HG03139 (cell line): ENCODE measurements around the gene TCL1A.

ENCODE experiments used
- ATAC-seq: cut with Tn5 transposase; IDR thresholded peaks from one replicate; pipeline ENCODE4 v1.9.1; 2021; ENCODE audit not compliant: unreplicated experiment

TCL1A gene

GRCh38 chr14:95707327-95707726, 6.6 kb downstream of the TCL1A start:
- no peak for ATAC-seq

DNA sequence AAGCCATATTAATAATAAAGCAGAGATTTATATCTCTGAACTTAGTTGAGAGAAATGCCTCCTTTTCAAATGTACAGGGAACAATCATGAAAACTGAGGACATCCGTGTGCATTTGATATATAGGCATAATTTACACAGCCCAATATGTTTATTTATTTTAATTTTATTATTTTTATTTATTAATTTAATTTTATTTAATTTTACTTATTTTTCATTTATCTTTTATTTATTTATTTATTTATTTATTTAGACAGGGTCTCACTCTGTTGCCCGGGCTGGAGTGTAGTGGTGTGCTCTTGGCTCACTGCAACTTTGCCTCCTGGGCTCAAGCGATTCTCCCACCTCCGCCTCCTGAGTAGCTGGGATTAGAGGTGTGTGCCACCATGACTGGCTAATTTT, 8.4 kb downstream of the TCL1A start:
- ATAC-seq: no peak

DNA sequence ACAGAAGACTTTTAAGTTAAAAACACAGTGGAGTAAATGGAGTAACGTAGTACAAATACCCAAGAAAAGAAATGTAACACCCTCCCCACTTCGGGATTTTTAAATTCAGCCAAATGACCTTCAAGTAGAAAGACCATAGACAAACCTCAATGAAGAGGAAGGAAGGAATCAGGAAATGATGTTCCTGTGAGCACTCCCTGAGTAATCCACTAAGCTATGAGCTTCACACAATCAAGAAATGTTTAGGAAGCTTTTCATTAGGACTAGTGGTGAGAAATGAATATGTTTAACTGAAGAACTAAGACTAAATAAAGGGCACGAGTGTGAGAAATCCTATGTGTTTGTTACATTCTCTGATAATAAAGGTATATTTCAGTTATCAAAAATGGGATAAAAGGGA, 10.1 kb downstream of the TCL1A start:
- ATAC-seq: no peak

DNA sequence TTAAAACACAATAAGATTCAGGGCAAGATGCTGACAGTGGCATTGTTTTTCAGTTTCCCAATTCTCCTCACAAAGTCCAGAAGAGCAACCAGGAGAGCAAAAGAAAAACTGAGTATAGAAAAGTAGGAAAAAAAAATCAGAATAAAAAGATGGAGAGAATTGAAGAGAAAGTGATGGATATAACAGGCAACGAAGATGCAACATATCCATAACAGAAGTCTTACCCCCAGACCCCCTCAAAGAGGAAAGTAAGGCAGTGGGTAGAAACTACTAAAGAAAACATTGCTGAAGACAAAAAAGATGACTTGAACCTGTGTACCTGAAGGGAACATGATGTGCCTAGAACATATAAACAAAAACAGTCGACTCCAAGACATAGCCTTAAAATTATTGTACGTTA, 10.6 kb downstream of the TCL1A start:
- no peak for ATAC-seq

- ATAC-seq: no peak
Measured at GRCh38 chr14:95701846-95702221, 12.1 kb downstream of the TCL1A start.

DNA sequence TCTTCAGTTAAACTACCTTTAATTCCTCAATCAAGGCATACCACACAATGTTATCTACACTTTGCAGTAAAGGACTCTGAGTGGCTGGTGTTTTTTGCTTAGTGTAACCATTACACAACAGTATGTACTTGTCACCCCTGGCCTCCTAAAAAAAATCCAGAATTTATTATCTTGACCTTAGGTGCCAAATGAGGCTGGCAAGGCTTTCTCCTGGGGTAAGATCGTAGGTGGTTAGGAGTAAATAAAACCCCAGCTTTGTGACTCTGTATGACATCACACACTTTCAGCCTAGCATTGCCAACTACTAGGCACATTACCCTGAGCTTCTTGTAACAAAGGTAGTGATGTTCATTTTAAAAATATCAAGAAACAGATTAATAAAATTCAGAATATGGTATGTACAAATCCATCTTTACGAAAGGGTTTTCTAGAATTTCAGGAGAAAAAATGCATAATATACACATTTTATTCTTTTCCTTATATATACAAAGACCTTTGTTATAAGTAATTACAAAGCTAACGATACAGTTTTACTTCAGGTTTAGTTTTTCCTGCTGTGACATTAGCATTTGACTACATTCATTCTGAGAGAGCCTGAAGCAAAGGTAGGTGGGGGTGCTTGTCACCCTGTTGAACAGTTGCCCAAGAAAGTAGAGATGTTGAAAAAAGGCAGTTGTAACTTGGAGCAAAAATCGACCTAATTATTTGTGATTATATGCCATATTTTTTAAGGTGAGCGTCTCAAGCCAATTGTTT, 13.5 kb downstream of the TCL1A start:
- ATAC-seq: no peak

GRCh38 chr14:95699412-95699811, 14.5 kb downstream of the TCL1A start:
- peak; percentile 44 for ATAC-seq

- no peak for ATAC-seq
Measured at GRCh38 chr14:95698287-95698686, 15.6 kb downstream of the TCL1A start.

- ATAC-seq: peak; percentile 44
Measured at GRCh38 chr14:95697764-95698163, 16.2 kb downstream of the TCL1A start.

- ATAC-seq: no peak
Measured at GRCh38 chr14:95696741-95697140, 17.2 kb downstream of the TCL1A start.

DNA sequence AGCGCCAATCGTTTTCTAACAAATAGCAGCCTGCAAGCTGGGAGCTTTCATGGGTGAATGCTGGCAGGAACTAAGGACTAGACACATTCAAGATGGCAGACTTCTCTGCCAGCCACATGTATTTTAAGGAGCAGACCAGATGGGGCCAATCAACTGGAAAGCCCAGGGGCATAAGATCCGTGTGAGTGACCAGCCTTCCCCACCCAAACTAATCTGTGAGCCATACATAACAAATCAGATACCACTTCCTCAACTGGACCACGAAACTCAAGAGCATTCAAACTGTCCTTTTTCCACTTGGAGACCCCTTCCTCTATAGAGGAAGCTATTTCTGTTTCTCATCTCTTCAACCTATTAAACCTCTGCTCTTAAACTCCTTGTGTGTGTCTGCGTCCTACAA, 18.0 kb downstream of the TCL1A start:
- no peak for ATAC-seq

GRCh38 chr14:95695051-95695450, 18.9 kb downstream of the TCL1A start:
- no peak for ATAC-seq

GRCh38 chr14:95692109-95692508, 21.8 kb downstream of the TCL1A start:
- ATAC-seq: no peak

DNA sequence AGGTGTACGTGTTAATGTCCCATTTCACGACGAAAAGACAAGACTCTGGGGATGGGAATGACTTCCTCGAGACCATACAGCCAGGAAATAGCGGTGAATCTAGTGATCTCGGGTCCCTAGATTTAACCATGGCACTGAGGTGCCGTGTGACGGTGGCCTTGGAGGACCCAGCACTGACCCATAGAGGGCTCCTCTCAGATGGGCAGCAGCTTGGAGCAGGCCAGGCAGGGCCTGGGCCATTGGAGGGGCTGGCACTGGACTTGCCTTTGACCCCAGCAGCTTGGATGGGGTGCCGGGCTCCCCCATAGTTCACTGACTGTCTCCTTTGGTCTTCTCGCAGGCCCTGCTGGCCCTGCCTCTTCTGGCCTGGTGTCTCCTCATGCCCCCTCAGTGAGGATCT, 22.3 kb downstream of the TCL1A start:
- no peak for ATAC-seq

GRCh38 chr14:95690815-95691214, 23.1 kb downstream of the TCL1A start:
- no peak for ATAC-seq

DNA sequence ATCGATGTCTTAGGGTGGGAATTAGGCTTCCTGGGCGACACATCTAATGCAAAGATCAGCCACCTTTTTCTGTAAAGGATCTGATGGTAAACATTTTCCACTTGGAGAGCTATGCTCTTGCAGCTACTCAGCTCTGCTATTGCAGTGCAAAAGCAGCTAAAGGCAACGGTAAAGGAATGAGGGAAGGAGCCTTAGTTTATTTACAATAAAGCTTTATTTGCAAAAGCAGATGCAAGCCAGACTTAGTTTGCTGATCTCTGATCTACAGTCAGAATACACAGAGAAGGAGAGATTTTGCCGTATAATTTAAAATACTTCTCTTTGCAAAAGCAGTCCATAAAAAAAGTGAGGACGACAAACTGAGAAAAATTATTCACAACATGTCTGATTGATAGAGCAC, 24.5 kb downstream of the TCL1A start:
- ATAC-seq: no peak

DNA sequence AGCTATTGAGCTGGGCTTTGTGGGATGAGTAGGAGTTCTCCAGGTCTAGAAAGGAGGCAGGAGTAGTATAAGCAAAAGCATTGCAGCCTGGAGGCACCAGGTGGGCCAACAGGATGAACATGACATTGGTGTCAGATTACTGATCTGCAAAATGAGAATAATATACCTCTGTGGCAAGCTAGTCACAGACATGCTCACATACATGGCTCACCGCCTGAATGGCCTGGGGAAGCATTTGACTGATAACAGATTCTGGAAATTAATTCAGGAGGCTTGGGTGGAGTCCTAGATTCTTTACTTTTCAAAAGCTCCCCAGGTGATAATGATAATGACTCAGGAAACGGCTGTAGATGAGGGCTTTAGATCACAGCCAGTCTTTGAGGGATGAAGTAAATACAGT, 27.0 kb downstream of the TCL1A start:
- no peak for ATAC-seq

- no peak for ATAC-seq
Measured at GRCh38 chr14:95685978-95686922, 27.7 kb downstream of the TCL1A start, which contains the start of gene TCL1B. Gene TCL1B (plus strand): TSS chr14:95686426. CDS start chr14:95686468, 42 bp downstream.

GRCh38 chr14:95683793-95684192, 30.1 kb downstream of the TCL1A start:
- ATAC-seq: no peak

GRCh38 chr14:95681153-95681552, 32.8 kb downstream of the TCL1A start:
- no peak for ATAC-seq

- no peak for ATAC-seq
Measured at GRCh38 chr14:95679998-95680735, 33.8 kb downstream of the TCL1A start.
